ENCODE results near the gene KLHL22. TPM values are rescaled to one million over a fixed set of nuclear protein-coding genes. Genes with fewer than 3 reads are reported as not detected.

The KLHL22 gene
- total RNA-seq, 4 donors from 2014 or later, result 14.0 to 23.8 (median 20.2) TPM

DNA sequence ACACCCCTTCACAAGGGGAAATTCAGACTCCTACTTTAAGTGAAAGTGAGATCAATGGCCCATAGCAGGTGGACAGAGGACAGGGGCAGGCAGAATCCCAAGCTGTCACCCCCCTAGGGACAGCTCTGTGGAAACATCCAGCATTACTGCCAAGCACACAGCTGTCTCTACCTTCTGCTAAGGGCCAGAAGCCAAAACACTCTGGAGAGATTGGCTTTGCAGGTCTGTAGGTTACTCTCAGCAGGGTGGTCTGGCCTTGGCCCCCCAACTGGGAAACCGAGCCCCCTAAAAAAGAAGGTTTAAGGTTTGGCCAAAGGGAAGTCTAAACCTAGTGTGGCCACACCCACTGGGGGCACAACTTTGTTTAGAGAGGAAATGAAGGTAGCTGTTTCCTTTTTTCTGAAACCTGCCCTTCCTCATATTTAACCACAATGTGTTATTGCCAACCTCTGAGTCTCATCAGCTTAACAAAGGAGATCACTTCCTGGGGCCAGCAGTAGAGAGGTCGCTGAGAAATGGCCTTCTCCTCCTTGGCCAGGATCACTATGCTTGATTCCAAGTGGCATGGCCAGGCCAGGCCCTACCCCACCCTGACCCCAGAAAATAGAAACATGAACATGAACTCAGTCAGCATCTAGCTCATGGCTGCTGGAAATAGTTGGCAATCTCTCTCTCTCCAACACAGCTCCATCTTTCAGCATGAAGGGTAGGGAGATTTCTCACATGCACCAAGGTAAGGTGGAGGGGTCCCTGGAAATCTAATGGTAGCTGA, 32.1 kb downstream of the KLHL22 start:
- no peak for DNase-seq (ENCODE audit: low spot score in 2 of 2)
- TF ChIP-seq POLR2A (IDR thresholded peaks at IDR 0.05), result no peak
- TF ChIP-seq, protein P1, sequence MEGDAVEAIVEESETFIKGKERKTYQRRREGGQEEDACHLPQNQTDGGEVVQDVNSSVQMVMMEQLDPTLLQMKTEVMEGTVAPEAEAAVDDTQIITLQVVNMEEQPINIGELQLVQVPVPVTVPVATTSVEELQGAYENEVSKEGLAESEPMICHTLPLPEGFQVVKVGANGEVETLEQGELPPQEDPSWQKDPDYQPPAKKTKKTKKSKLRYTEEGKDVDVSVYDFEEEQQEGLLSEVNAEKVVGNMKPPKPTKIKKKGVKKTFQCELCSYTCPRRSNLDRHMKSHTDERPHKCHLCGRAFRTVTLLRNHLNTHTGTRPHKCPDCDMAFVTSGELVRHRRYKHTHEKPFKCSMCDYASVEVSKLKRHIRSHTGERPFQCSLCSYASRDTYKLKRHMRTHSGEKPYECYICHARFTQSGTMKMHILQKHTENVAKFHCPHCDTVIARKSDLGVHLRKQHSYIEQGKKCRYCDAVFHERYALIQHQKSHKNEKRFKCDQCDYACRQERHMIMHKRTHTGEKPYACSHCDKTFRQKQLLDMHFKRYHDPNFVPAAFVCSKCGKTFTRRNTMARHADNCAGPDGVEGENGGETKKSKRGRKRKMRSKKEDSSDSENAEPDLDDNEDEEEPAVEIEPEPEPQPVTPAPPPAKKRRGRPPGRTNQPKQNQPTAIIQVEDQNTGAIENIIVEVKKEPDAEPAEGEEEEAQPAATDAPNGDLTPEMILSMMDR (IDR thresholded peaks at IDR 0.05), result no peak
- WGBS, 2 donors, result 45 to 57% methylated on average over 2 of the region's 2 CpGs
- intact Hi-C loops (cut with DNase I; ENCODE audit: low total_unique reads), result no loop called here
- no peak overlapping the region for H3K4me3 ChIP-seq (ENCODE audit: low read depth, poor library complexity, severe bottlenecking)

DNA sequence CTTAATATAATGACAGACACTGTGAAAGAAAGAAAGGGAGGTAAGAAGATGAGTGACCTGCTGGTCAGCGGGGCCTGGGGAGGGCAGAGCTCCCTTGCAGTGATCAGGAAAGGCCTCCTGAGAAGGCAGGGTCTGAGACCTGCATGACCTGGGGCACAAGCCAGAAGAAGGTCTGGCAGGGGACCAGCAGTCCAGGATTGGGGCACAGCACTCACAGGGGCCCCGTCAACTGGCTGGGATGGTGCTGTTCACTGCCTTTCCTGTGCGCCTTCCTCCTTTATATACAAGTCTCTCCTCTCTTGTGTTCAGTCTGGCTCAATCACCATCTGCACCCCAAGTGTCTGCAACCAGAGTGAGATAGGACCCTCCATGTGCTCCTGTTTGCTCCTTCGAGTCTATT, 35.7 kb downstream of the KLHL22 start:
- 93 to 94% methylated on average over 4 of the region's 4 CpGs for WGBS, 2 donors
- no peak overlapping the region for H3K4me3 ChIP-seq (ENCODE audit: low read depth, poor library complexity, severe bottlenecking)
- no peak for TF ChIP-seq POLR2A (IDR thresholded peaks at IDR 0.05)
- TF ChIP-seq, protein P1 (IDR thresholded peaks at IDR 0.05), result no peak
- no peak for DNase-seq (ENCODE audit: low spot score in 2 of 2)
- intact Hi-C loops (cut with DNase I; ENCODE audit: low total_unique reads), result loop anchor here (5.0 kb wide), 1 partner anchor 43 kb away; no protein-coding TSS in a partner anchor

DNA sequence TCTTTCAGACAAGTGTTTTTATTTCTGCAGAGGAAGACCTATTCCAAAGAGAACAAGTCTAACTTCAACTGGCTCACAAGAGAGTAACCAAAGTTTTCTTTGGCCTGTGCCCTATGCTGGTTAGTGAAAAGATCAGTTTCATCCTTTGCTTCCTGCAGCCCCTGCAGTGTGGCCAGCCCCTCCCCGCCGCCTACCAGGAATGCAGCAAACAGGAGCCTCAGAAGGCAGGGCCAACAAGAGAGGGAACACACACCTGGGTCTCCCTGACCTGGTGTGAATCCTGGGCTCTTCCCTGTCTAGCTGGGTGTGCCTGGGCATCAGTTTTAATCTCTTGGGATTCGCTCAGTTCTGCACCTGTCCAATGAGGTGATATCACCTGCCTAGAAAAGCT, 36.4 kb downstream of the KLHL22 start:
- TF ChIP-seq, protein P1 (IDR thresholded peaks at IDR 0.05), result no peak
- no peak for TF ChIP-seq POLR2A (IDR thresholded peaks at IDR 0.05)
- no peak overlapping the region for H3K4me3 ChIP-seq (ENCODE audit: low read depth, poor library complexity, severe bottlenecking)
- no peak for DNase-seq (ENCODE audit: low spot score in 2 of 2)
- intact Hi-C loops (cut with DNase I; ENCODE audit: low total_unique reads), result loop anchor here (5.0 kb wide), 1 partner anchor 42 kb away; no protein-coding TSS in a partner anchor
- 92 to 94% methylated on average over 3 of the region's 3 CpGs for WGBS, 2 donors

DNA sequence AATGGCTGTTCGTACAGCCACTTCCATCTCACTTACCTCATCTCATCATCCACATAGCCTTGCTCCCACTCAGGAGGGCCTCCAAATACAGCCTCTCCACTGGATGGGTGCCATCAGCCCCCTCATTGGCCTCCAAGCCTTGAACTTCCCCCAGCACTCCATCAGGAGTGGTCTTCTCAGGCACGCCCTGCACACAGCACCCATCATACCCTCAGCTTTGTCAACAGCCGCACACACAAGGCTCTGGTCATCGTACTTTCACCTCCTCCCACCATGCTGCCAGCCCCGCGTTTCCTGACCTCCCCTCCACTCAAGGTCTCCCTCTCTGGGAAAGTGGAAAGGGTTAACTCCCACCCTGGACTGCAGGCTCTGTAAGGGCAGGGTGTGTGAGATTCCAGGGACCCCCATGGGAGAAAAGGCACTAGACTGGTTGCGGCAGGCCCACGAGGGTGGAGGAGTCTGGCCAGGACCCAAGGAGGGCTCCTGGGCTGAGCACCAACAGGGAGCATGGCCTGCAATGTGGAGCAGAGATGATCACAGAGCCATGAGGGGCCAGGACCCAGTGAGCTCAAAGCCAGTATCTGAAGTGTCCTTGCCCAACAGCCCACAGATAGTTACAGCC, 37.0 kb downstream of the KLHL22 start:
- TF ChIP-seq, protein P1 (IDR thresholded peaks at IDR 0.05), result no peak
- no peak for TF ChIP-seq POLR2A (IDR thresholded peaks at IDR 0.05)
- H3K4me3 ChIP-seq (ENCODE audit: low read depth, poor library complexity, severe bottlenecking), result no peak overlapping the region
- intact Hi-C loops (cut with DNase I; ENCODE audit: low total_unique reads), result loop anchor here (5.0 kb wide), 1 partner anchor 41 kb away; no protein-coding TSS in a partner anchor
- WGBS, 2 donors, result 78 to 82% methylated on average over 6 to 8 of the region's 8 CpGs
- DNase-seq (ENCODE audit: low spot score in 2 of 2), result no peak

DNA sequence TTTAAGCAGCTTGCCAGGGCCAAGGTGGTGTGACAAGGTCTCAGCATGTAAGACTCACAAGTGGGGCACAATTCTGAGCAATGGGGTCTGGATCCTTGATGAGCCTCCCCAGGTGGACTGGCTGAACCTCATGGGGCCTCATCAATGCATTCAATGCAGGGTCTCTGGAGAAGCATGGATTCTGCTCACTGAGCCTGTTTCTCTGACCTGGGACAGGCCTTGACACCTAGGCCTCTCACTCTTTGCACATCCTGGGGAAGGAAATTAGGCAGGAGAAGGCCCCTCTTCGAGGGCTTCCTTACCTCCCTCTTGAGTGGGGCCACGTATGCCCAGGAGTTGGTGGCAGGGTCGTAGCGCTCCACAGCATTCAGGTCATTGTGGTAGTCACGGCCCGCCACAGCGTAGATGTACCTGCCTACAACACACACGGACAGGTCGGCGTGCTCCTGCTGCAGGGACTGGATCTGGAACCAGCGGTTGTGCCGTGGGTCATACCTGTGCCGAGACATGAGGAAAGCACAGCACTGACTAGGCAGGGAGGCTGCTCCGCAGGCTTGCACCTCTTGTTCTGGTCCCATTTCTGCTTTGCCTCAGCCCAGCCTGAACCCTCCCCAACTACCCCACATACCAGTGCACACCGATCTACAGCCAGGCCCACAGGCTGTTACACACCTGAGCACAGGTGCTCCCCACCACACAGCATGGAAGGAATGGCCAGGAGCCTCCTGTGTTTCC, 37.9 kb downstream of the KLHL22 start:
- H3K4me3 ChIP-seq (ENCODE audit: low read depth, poor library complexity, severe bottlenecking), result no peak overlapping the region
- intact Hi-C loops (cut with DNase I; ENCODE audit: low total_unique reads), result loop anchor here (5.0 kb wide), 1 partner anchor 40 kb away; no protein-coding TSS in a partner anchor
- WGBS, 2 donors, result 91 to 93% methylated on average over 11 to 13 of the region's 15 CpGs
- TF ChIP-seq, protein P1 (IDR thresholded peaks at IDR 0.05), result no peak
- TF ChIP-seq POLR2A (IDR thresholded peaks at IDR 0.05), result no peak
- DNase-seq (ENCODE audit: low spot score in 2 of 2), result no peak
